GM12878 (cell line): ENCODE data around the gene ROR2.
"Not testable (repeated sequence)": the region's sequence is repeated elsewhere in the genome, so short reads cannot be mapped to it uniquely, and the experiment has no call there.

ENCODE experiments used
- CTCF ChIP-seq, 3 experiments: IDR thresholded peaks in 2 of 3; conservative IDR thresholded peaks in 1 of 3; 2 replicates each; pipeline ENCODE4 v1.5.1; 2011; ENCODE audit warnings: low read depth in 3 of 3, low read length in 3 of 3, mild to moderate bottlenecking in 3 of 3, control low read depth in 2 of 3, moderate library complexity in 2 of 3, inconsistent platforms in 1 of 3, mixed read lengths in 1 of 3; ENCODE audit not compliant: control insufficient read depth in 2 of 3, insufficient read depth in 1 of 3; ENCODE audit errors: extremely low read depth in 1 of 3
- HDAC6 ChIP-seq: fragments of 200-600 bp; sonication (generic); IDR thresholded peaks from one replicate; pipeline ENCODE4 v1.8.0; 2017; ENCODE audit warnings: antibody characterized with exemption; ENCODE audit not compliant: unreplicated experiment
- YY1 ChIP-seq: IDR thresholded peaks from 2 replicates; pipeline ENCODE4 v1.6.1; 2011; ENCODE audit warnings: low read depth, mild to moderate bottlenecking, low read length

- not testable (repeated sequence) for TF ChIP-seq YY1; CTCF (IDR thresholded peaks at IDR 0.05 in 2 of 3, conservative IDR thresholded peaks at IDR 0.05 in 1 of 3; ENCODE audit: control insufficient read depth in 2 of 3, extremely low read depth in 1 of 3, insufficient read depth in 1 of 3, low read depth in 3 of 3, low read length in 3 of 3); HDAC6
These were observed 151.5 kb downstream of the ROR2 start for GRCh38 chr9:91798273-91799112.
